ENCODE data around the gene ANXA11.

Gene ANXA11

GRCh38 chr10:80163741-80164341 lies 41.5 kb downstream of the ANXA11 start:
- no peak for DNase-seq (ENCODE audit: low read depth)
- TF ChIP-seq CTCF (conservative IDR thresholded peaks at IDR 0.05; ENCODE audit: low read depth, low read length): no peak
- H3K4me3 ChIP-seq (ENCODE audit: low read length): no peak overlapping the region

GRCh38 chr10:80161321-80162083 lies 43.8 kb downstream of the ANXA11 start:
- TF ChIP-seq CTCF (conservative IDR thresholded peaks at IDR 0.05; ENCODE audit: low read depth, low read length): peak; percentile 16
- no peak overlapping the region for H3K4me3 ChIP-seq (ENCODE audit: low read length)
- no peak for DNase-seq (ENCODE audit: low read depth)

GRCh38 chr10:80160361-80161320 lies 44.7 kb downstream of the ANXA11 start:
- DNase-seq (ENCODE audit: low read depth): no peak
- H3K4me3 ChIP-seq (ENCODE audit: low read length): no peak overlapping the region
- TF ChIP-seq CTCF (conservative IDR thresholded peaks at IDR 0.05; ENCODE audit: low read depth, low read length): no peak

GRCh38 chr10:80159166-80159873 lies 46.0 kb downstream of the ANXA11 start:
- H3K4me3 ChIP-seq (ENCODE audit: low read length): no peak overlapping the region
- no peak for DNase-seq (ENCODE audit: low read depth)
- no peak for TF ChIP-seq CTCF (conservative IDR thresholded peaks at IDR 0.05; ENCODE audit: low read depth, low read length)

GRCh38 chr10:80158598-80159127 lies 46.7 kb downstream of the ANXA11 start:
- no peak for TF ChIP-seq CTCF (conservative IDR thresholded peaks at IDR 0.05; ENCODE audit: low read depth, low read length)
- peak; percentile 95 for DNase-seq (ENCODE audit: low read depth)
- H3K4me3 ChIP-seq (ENCODE audit: low read length): no peak overlapping the region

GRCh38 chr10:80158126-80158525 lies 47.2 kb downstream of the ANXA11 start:
- H3K4me3 ChIP-seq (ENCODE audit: low read length): no peak overlapping the region
- no peak for TF ChIP-seq CTCF (conservative IDR thresholded peaks at IDR 0.05; ENCODE audit: low read depth, low read length)
- no peak for DNase-seq (ENCODE audit: low read depth)
